ENCODE results near the gene ACAP3.

Gene ACAP3

DNA sequence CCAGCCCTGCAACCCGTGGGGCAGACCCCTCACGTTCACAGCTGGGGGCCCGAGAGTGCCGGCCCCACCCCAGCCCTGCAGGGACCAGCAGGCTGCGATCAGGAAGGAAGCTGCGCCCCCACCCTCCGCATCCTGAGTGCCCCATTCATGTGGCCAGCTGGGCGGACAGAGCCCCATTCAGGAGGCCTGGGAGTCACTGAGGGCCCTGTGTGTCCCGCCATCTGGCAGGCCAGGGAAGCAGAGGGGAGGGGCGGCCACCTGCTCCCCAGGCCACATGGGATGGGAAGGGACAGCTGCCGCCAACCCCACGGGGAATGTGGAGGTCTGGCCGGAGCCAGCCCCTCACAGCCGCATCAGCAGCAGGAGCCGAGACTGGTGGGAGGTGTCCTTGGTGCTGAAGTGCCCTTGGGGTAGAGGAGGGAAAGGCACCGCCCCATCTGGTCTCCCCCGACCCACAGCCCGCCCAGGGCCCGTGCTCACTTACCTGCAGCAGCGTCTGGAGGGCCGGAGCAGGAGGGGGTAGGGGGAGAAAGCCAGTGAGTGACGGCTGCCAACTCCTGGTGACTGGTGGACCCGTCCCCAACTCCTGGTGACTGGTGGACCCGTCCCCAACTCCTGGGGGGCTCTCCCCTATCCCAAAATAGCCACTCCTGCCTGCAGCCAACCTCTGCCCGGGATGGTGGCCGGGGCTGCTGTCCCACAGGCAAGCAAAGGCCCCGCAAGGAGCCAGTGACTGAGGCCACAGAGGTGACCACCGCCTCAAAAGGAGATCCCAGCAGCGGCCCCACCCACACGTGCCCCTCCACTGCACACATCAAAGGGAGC is 8.7 kb downstream of the ACAP3 start:
- peak; percentile 86 for DNase-seq

DNA sequence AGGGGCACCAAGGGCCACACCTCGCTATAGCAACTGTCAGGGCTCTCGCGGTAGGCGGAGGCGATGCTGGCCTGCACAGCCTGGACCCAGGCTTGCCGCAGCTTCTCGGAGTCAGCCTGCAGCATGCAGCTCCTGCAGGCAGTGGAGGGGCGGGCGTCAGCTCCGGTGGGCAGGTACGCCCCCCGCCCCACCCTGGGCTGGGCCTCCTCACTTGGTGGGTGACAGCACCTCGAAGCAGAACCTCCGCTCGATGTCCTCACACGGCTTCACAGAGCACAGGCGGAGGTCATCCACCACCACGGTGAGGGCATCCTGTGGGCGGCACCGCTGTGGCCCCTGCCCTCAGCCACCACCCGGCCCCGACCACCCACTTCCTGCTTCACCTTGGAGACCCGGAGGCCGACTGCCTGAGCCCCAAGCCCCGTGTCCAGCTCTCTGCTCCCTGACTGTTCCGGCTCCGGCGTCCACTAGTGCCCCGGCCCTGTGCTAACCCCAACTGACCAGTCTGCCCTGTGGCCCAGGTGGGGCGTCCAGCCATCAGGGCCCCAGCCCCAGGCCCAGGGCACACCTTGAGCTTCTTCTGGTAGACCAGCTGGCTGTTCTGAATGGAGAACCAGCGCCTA is 9.8 kb downstream of the ACAP3 start:
- DNase-seq = no peak

DNA sequence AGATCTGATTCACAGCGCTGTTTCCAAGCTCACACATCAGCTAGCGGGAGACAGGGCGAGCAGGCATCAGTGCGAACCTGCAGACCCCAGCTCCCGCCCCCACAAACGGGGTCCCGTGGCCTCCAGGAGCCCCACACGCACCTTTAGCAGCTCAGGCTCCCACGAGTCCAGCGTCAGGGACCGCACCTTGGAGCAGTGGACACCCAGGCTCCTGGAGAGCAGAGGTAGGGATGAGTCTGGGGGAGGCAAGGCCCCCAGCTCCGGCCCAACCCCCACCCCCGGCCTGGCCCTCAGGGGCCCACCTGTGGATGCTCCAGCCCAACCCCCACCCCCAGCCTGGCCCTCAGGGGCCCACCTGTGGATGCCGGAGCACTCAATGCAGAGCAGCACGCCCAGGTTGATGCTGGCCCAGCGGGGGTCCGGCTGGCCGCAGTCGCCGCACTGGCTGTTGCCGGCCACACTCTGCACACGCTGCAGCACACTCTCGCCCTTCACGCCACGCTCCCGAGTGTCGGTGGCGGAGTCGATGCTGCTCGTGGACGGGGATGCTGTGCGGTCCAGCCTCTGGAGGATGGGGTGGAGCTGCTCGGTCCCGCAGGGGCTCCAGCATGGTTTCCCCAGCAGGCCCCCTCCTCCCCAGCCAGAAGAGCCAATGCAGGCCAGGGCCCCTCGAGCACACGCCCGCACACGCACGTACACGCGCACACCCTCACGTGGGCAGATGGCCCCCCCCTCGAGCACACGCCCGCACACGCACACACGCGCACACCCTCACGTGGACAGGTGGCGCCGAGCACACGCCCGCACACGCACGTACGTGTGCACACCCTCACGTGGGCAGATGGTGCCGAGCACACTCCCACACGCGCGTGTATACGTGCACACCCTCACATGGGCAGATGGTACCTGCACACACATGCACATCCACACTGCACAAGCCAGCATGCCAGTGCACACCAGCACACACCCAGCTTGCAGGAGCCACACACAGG is 11.4 kb downstream of the ACAP3 start:
- DNase-seq = no peak

DNA sequence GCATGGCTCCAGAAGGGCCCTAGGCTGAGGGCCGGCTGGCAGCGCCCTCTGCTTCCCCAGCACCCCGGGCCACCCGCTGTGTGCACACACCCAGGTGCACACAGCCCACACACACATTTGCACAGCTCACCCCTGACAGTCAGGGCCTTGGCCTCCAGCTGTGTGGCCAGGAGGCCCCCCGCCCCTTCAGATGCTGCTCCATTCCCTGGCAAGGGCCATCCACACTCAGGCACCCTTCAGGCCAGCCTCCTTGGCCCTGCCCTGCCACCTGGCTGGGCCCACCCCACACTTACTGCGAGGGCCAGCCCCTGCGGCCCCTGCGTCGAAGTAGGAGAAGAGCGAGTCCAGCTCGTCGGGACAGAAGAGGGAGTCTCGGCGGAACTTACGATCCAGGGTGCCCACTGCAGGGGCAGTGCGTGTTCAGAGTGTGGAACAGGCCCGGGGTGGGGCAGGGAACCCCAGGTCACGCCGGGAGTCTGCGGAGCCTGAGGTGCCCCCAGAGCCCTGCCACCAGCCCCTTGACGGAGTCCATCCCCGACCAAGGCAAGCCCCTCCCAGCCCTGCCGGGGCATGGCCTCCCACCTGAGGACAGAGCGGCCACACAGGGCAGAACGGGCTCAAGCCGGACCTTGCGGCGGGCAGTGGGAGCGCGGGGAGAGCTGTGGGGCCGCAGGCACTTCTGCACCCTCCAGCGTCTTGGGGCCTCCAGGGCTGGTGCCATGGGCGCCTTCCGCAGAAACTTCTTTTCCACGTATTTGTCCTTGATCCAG is 12.4 kb downstream of the ACAP3 start:
- no peak for DNase-seq

DNA sequence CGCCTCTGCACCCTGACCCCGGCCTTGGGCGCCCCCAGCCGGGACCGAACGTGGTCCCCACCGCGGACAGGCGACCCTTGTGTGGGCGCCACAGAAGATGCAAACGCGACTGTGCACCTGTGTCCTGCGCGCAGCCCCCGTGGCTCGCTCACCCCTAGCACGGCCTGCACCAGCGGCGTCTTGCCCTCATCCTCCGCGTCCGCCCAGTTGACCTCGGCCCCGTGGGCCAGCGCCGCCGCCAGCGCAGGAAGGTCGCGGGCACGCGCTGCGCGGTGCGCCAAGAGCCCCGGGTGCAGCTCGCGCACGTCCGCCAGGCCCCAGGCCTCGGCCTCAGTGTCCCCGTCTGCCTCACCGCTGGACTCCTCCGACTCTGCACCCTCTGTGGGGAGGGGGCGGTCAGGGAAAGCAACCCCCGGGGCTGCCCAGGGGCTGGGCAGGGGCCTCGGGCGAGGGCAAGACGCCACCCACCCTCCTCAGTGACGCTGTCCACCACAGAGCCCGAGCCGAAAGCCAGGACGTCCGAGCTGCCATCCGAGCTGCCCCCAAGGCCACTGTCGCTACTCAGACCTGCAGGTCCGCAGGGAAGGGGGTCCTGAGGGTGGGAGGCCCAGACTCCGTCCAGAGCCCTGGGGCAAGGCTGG is 13.4 kb downstream of the ACAP3 start:
- no peak for DNase-seq

DNA sequence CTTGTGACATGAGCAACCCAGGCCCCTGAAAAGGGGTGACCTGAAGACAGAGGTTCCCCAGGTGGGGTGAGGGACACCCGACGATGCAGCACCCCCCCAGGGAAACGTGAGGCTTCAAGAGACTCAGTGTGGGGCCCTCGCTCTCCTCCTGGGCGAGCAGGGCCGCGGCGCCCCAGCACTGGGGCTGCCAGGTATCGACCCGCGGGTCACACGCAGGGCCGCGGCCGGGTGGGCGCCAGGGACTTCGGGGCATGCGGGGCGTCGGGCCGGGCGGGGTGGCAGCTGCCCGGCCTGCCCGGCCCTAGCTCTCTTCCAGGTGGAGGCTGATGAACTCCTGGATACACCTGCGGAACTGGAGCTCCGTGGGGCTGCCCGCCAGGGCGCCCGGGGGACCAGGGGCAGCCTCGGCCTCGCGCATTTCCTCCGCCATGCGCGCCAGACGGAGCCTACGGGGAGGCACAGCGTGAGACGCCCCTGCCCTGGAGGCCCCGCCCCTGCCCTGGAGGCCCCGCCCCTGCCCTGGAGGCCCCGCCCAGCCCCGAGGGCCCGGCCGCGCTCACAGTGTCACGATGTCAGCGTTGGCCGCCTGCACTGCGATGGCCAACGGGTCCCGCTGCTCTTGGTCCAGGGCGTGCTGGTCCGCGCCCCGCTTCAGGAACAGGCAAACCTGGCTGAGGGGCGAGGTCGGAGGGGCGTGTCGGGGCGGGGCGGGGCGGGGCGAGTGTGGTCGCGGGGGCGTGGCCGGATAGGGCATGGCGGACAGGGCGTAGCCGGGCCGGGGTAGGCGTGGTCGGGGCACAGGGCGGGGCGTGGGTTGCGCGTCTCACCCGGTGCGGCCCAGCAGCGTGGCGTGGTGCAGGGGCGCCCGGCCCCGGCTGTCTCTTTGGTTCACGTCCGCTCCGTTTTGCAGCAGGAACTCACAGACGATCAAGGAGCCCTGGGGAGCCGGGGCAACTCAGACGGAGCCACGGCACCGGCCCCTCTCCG is 14.2 kb downstream of the ACAP3 start:
- DNase-seq = no peak

DNA sequence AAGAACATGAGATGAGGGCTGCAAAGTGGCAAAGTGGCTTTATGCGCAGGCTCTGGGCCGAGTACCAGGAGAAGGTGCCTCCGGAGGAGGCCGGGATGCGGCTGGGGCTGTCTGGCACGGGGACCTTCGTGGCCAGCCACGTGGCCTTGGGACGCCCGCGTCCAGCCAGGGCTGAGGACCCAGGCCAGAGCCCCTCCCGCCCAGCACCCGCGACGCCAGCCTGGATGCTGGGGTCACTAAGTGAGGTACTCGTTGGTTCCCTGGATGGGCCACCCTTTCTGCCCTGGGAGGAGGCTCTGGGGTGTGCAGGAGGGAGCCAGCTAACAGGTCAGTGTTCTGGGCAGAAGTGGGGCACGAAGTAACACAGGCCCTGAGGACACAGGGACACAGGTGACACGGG is 14.9 kb downstream of the ACAP3 start:
- no peak for DNase-seq

DNA sequence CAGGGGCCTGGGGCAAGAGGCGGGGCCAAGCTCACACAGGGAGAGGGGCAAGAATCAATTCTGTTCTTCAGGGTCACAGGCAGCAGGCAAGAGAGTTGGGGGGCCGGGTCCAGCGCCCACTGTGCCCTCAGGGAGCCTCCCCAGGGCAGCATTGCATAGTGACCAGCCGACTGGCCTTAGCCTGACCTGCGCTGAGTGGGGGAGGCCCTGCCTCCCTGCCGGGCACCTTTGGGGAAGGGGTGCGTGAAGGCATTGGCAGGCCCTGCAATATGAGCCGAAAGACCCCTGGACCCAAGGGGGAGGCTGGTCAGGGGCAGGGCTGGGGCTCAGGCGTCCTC is 15.3 kb downstream of the ACAP3 start:
- no peak for DNase-seq

DNA sequence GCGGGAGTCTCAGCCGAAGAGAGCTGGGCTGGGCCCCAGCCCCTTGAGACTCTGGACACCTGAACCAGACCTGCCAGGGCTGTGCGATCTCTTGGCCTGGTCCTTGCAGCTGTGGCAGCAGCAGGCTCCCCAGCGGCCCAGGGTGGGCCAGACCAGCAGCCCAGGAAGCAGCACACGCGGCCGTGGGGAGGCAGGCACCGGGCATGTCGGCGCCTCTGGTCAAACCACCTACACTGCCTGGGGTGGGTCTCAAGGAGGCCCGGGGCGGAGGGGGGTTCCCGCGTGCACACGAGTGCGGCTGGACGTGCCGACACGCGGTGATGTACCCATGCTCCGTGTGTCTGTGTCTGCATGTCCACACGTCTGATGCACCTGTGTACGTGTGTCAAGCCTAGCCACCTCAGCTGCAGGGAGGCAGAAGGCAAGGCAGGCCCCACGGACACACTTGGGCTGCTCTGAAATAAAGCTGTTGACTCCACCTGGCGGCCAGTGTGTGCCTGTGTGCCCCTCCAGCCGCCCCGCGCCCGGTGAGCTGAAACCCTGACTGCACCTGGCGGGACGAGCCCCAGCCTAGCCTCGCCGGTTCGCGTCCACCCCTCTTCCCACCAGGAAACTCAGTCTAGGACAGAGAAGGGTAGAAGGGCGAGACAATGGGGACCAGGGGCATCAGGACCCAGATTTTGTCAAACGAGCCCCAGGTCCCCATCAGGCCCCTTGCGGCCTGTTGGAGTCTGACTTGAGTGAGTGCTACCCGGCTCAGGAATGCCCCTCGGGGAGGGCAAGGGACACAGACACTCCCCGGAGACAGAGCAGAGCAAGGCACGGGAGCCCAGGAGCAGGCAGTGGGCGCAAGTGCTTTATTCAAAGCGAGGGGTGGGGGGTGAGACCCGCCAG is 15.9 kb downstream of the ACAP3 start:
- peak; percentile 78 for DNase-seq

DNA sequence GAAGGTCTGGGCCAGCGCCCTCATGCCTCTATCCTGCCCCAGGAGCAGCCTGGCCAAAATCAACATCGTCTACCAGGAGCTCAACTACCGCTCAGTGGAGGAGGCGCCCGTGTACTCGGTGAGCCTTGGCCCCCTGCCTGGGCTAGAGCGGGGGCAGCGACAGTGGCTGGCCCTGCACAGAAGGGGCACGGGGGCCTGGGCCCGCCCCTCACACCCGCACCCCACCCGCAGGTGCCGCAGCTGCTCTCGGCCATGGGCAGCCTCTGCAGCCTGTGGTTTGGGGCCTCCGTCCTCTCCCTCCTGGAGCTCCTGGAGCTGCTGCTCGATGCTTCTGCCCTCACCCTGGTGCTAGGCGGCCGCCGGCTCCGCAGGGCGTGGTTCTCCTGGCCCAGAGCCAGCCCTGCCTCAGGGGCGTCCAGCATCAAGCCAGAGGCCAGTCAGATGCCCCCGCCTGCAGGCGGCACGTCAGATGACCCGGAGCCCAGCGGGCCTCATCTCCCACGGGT is 16.7 kb downstream of the ACAP3 start:
- DNase-seq = no peak

DNA sequence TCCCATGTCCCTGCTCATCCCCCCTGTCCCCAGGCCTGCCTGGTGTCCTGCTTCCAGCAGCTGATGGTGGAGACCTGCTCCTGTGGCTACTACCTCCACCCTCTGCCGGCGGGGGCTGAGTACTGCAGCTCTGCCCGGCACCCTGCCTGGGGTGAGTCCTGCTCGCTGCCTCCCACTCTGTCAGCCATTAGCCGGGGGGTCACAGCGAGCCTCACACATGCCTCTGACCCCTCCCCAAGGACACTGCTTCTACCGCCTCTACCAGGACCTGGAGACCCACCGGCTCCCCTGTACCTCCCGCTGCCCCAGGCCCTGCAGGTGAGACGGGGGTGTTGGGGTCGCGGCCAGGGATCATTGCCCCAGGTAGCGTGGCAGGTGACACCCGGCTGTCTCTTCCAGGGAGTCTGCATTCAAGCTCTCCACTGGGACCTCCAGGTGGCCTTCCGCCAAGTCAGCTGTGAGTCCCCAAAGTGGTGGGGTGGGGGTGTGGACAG is 17.4 kb downstream of the ACAP3 start:
- peak; percentile 60 for DNase-seq

DNA sequence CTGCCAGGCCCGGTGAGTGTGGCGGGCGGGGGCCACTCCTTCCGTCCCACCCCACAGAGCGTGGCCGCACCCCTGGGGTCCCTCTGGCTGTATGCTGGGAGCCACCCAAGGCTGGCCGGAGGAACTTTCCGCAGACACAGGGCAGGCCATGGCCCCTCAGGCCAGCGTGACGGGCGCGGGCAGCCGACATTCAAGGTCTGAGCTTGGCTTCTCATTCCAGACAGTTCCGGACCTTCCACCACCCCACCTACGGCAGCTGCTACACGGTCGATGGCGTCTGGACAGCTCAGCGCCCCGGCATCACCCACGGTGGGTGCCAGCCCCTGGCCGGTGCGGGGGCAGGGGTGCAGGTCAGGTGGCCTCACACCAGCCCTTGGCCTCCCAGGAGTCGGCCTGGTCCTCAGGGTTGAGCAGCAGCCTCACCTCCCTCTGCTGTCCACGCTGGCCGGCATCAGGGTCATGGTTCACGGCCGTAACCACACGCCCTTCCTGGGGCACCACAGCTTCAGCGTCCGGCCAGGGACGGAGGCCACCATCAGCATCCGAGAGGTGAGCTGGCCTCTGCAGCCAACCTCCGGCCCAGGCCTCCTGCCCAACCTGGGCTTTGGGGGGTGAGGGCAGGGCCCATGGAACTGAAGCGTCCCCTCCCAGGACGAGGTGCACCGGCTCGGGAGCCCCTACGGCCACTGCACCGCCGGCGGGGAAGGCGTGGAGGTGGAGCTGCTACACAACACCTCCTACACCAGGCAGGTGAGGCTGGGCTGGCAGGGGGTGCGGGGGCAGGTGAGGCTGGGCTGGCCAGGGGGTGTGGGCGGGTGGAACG is 20.2 kb downstream of the ACAP3 start:
- DNase-seq = no peak

DNA sequence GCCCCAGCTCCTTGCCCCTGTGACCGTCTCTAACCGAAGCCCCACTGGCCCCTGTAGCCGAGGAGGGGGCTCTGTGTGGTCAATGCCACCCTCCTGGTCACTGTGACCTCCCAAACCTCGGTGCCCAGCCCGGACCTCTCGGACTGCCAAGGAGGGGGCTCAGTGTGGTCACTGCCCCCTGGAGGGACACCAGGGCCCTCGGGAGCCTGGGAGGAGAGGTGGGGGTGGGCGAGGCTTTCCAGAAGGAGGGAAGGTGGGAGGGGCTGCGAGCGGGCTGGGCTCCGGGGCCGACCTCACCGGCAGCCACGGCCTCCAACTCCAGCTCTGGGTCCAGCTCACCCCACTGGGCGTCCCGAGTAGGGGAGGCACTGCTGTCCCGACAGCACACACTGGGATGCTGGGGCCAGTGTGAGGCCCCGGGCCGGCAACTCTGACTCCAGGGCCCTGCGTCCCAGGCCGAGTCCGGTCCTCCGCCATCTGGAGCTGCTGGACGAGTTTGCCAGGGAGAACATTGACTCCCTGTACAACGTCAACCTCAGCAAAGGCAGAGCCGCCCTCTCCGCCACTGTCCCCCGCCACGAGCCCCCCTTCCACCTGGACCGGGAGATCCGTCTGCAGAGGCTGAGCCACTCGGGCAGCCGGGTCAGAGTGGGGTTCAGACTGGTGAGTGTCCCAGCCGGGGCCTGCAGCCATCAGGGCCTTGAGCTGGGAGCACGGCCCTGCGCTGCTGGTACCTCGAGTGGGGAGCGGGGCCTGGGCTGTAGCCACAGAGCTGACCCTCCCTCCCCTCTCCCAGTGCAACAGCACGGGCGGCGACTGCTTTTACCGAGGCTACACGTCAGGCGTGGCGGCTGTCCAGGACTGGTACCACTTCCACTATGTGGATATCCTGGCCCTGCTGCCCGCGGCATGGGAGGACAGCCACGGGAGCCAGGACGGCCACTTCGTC is 21.1 kb downstream of the ACAP3 start:
- DNase-seq = no peak

DNA sequence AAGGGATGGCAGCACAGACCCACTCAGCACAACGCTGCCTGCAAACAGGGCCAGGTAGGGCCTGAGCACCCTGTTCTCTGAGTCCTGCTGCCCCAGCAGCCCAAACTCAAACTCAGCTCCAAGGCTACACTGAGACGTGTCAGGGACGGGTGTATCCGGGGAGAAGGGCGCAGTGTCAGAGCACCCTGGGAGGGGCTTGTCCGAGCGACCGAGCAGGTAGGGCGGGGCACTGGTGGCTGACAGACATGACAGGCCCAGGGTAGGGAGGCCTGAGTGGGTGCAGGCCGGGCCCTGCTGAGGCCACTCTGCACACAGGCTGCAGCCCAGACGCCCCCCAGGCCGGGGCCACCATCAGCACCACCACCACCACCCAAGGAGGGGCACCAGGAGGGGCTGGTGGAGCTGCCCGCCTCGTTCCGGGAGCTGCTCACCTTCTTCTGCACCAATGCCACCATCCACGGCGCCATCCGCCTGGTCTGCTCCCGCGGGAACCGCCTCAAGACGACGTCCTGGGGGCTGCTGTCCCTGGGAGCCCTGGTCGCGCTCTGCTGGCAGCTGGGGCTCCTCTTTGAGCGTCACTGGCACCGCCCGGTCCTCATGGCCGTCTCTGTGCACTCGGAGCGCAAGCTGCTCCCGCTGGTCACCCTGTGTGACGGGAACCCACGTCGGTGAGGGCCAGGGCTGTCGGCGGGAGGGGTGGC is 22.0 kb downstream of the ACAP3 start:
- no peak for DNase-seq

DNA sequence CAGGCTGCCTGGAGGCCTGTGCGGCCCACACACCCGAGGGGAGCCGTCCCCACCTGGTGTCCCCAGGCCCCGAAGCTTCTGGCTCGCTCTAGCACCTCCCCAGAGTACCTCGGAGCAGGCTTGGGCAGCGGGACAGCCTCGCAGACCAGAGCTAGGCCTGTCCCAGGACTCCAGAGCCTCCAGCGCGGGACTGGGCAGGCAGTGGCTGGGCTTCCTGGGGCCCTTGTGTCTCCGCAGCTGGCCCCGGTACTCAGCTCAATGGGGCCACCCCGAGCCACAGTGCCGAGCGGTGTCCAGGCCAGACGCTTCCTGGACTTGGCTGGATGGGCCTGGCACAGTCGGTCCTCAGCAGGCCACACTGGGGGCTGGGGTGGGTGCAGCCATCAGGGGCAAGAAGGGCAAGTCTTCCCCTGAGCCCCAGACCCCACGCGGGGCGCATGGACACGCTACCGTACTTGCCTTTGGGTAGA is 22.6 kb downstream of the ACAP3 start:
- DNase-seq = no peak
